Measurements from ENCODE around the gene ZNF426.

ZNF426 gene

DNA sequence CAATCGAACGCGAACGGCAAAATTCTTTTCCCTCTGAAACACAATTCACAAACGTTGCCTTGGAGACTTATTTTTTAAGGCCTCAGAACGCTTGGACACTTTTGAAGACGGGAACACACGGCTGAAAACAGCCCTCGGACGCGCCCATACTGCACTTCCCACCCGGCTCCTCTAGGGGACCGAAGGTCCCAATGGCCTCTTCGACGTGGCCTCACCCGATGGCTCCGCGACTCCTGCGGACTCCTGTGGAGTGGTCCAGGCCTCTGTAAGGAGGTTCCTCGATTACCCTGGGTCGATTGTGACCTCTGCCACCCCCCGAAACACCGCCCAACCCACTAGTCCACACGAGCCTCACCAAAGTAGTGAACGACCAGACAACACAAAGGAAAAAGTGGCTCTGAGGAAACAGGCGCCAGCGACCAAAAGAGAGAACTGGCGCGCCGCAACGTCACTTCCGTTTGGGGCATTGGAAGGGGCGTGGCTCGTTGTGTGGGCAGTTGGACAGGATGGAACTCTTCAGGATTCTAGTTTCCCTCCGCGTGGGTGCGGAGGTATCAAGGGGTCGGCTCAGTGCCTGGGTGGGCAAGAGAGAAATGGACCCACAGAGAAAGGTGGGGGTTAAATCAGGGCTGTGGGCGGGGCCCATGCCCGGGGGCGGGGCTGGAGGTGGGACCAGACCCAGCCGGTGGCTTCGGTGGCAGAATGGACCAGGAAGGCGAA, 40.1 kb downstream of the ZNF426 start, which contains the start of gene ZNF560:
Gene ZNF560 (minus strand): TSS at position 434 of the 720 bp plus-strand sequence. CDS start 23,303 bp downstream, outside the sequence.
- no peaks in the 10 kb centered on the region for H3K27me3 Mint-ChIP-seq (ENCODE audit: low read depth)
- no peak within 1 kb of the TSS for H3K27ac Mint-ChIP-seq
- H3K36me3 Mint-ChIP-seq (ENCODE audit: low read depth), result no peaks in the 10 kb centered on the region
- no peak within 1 kb of the TSS for H3K4me3 Mint-ChIP-seq
- TF ChIP-seq, protein P1, sequence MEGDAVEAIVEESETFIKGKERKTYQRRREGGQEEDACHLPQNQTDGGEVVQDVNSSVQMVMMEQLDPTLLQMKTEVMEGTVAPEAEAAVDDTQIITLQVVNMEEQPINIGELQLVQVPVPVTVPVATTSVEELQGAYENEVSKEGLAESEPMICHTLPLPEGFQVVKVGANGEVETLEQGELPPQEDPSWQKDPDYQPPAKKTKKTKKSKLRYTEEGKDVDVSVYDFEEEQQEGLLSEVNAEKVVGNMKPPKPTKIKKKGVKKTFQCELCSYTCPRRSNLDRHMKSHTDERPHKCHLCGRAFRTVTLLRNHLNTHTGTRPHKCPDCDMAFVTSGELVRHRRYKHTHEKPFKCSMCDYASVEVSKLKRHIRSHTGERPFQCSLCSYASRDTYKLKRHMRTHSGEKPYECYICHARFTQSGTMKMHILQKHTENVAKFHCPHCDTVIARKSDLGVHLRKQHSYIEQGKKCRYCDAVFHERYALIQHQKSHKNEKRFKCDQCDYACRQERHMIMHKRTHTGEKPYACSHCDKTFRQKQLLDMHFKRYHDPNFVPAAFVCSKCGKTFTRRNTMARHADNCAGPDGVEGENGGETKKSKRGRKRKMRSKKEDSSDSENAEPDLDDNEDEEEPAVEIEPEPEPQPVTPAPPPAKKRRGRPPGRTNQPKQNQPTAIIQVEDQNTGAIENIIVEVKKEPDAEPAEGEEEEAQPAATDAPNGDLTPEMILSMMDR (IDR thresholded peaks at IDR 0.05; ENCODE audit: unreplicated experiment in 3 of 3), result no peak
- peaks cover 46% of the 10 kb centered on the region for H3K9me3 Mint-ChIP-seq
- H3K4me1 Mint-ChIP-seq, result no peaks in the 10 kb centered on the region

- TF ChIP-seq, protein P1 (IDR thresholded peaks at IDR 0.05; ENCODE audit: unreplicated experiment in 3 of 3), result no peak
- Mint-ChIP-seq H3K9me3 (peaks cover 52% of the 10 kb centered on the region), H3K4me1 (no peaks in the 10 kb centered on the region), H3K27me3 (ENCODE audit: low read depth) (no peaks in the 10 kb centered on the region), H3K4me3 (no peak overlapping the region), H3K36me3 (ENCODE audit: low read depth) (no peaks in the 10 kb centered on the region), H3K27ac (no peak overlapping the region)
Measured at GRCh38 chr19:9494096-9494495, 44.3 kb downstream of the ZNF426 start.

DNA sequence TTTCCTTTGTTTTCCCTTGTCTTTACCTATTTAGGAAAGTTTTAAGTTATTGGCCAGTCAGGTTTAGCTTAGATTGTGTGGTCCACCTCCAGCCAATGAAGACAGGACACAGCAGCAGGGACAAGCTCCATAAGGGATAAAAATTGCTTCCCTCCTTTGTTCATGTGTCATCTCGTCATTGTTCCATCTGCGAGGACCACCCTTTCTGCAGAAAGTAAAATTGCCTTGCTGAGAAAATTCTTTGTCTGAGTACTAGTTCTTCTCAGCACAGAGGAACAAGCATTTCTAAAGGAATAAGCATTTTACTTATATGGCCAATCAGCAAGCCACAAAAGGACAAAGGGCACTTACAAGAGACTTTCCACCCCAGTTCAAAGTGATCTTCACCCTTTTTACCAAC, 51.4 kb downstream of the ZNF426 start:
- no peak overlapping the region for H3K4me3 Mint-ChIP-seq
- H3K36me3 Mint-ChIP-seq (ENCODE audit: low read depth), result no peaks in the 10 kb centered on the region
- no peaks in the 10 kb centered on the region for H3K27me3 Mint-ChIP-seq (ENCODE audit: low read depth)
- H3K4me1 Mint-ChIP-seq, result no peaks in the 10 kb centered on the region
- H3K9me3 Mint-ChIP-seq, result peaks cover 52% of the 10 kb centered on the region
- TF ChIP-seq, protein P1 (IDR thresholded peaks at IDR 0.05; ENCODE audit: unreplicated experiment in 3 of 3), result no peak
- no peak overlapping the region for H3K27ac Mint-ChIP-seq

- TF ChIP-seq, protein P1 (IDR thresholded peaks at IDR 0.05; ENCODE audit: unreplicated experiment in 3 of 3), result no peak
- H3K9me3 Mint-ChIP-seq, result peaks cover 46% of the 10 kb centered on the region
- H3K36me3 Mint-ChIP-seq (ENCODE audit: low read depth), result no peaks in the 10 kb centered on the region
- no peaks in the 10 kb centered on the region for H3K27me3 Mint-ChIP-seq (ENCODE audit: low read depth)
- H3K4me1 Mint-ChIP-seq, result no peaks in the 10 kb centered on the region
- no peak overlapping the region for H3K27ac Mint-ChIP-seq
- H3K4me3 Mint-ChIP-seq, result no peak overlapping the region
Measured at GRCh38 chr19:9485140-9485539, 53.3 kb downstream of the ZNF426 start.

- H3K4me3 Mint-ChIP-seq, result no peak overlapping the region
- peaks cover 3% of the 10 kb centered on the region for H3K36me3 Mint-ChIP-seq (ENCODE audit: low read depth)
- H3K9me3 Mint-ChIP-seq, result peaks cover 54% of the 10 kb centered on the region
- no peak overlapping the region for H3K27ac Mint-ChIP-seq
- H3K4me1 Mint-ChIP-seq, result no peaks in the 10 kb centered on the region
- TF ChIP-seq, protein P1 (IDR thresholded peaks at IDR 0.05; ENCODE audit: unreplicated experiment in 3 of 3), result no peak
- H3K27me3 Mint-ChIP-seq (ENCODE audit: low read depth), result no peaks in the 10 kb centered on the region
Measured at GRCh38 chr19:9474975-9475374, 63.5 kb downstream of the ZNF426 start.
